Spleen (tissue), 11 donors: Measurements from ENCODE around the gene LGALS1. TPM values are rescaled to one million over a fixed set of nuclear protein-coding genes. Genes with fewer than 3 reads are reported as not detected.

ENCODE experiments used
- DNase-seq: peaks from one replicate; pipeline ENCODE4 v3.0.0-alpha.2; 2020
- H3K27ac ChIP-seq, 8 donors: fragments of 200-600 bp; sonication (generic) in 7 of 8; 1 replicate in 4 of 8; 2 replicates in 4 of 8; pipeline versions ENCODE4 v1.5.0 to v1.8.0; 2016 to 2021; ENCODE audit warnings: inconsistent platforms in 4 of 8, mild to moderate bottlenecking in 4 of 8, moderate library complexity in 1 of 8
- H3K27me3 ChIP-seq, 7 donors: fragments of 200-600 bp; sonication (generic) in 6 of 7; replicated peaks in 1 of 7; 1 replicate in 4 of 7; 2 replicates in 3 of 7; pipeline versions ENCODE4 v1.5.0 to v1.8.0; 2016 to 2021; ENCODE audit warnings: inconsistent platforms in 3 of 7, mild to moderate bottlenecking in 1 of 7
- H3K36me3 ChIP-seq, 6 donors: fragments of 200-600 bp; sonication (generic) in 5 of 6; 1 replicate in 4 of 6; 2 replicates in 2 of 6; pipeline versions ENCODE4 v1.5.0 to v1.8.0; 2016 to 2021; ENCODE audit warnings: inconsistent platforms in 2 of 6
- H3K4me1 ChIP-seq, 6 donors: fragments of 200-600 bp; sonication (generic) in 5 of 6; 1 replicate in 3 of 6; 2 replicates in 3 of 6; pipeline versions ENCODE4 v1.5.0 to v1.8.0; 2016 to 2021; ENCODE audit warnings: inconsistent platforms in 3 of 6
- H3K4me3 ChIP-seq, 8 donors: fragments of 200-600 bp; sonication (generic) in 7 of 8; 1 replicate in 4 of 8; 2 replicates in 4 of 8; pipeline versions ENCODE4 v1.5.0 to v1.8.0; 2016 to 2021; ENCODE audit warnings: inconsistent platforms in 4 of 8, mild to moderate bottlenecking in 4 of 8, moderate library complexity in 2 of 8
- H3K9me3 ChIP-seq, 8 donors: fragments of 200-600 bp; sonication (generic) in 7 of 8; 1 replicate in 4 of 8; 2 replicates in 4 of 8; pipeline versions ENCODE4 v1.5.0 to v1.8.0; 2016 to 2021; ENCODE audit warnings: inconsistent platforms in 4 of 8
- CTCF ChIP-seq, 11 experiments: fragments of 200-600 bp in 7 of 11; fragments of 450-650 bp in 4 of 11; sonication (generic) in 4 of 11; IDR thresholded peaks in 8 of 11; conservative IDR thresholded peaks in 3 of 11; 1 replicate in 7 of 11; 2 replicates in 4 of 11; pipeline versions ENCODE4 v1.4.0 to v1.8.0; 2016 to 2021; ENCODE audit warnings: antibody characterized with exemption in 11 of 11, inconsistent platforms in 4 of 11, mild to moderate bottlenecking in 1 of 11
- POLR2A ChIP-seq, 3 donors: fragments of 450-650 bp; IDR thresholded peaks; one replicate each; pipeline ENCODE4 v1.5.1; 2017; ENCODE audit warnings: antibody characterized with exemption in 3 of 3, mild to moderate bottlenecking in 1 of 3
- POLR2AphosphoS5 ChIP-seq, 3 donors: sonication (generic); formaldehyde crosslinking; IDR thresholded peaks; one replicate each; pipeline ENCODE4 v1.5.1; 2017; ENCODE audit warnings: antibody characterized with exemption in 3 of 3
- WGBS, 5 donors: extraction: QIAGEN DNeasy Blood & Tissue Kit in 3 of 5; methylation state at CpG; one replicate each; pipeline versions ENCODE4 v1.1.5 to v1.1.7; 2013 to 2018; 5-methylcytosine and 5-hydroxymethylcytosine counted together
- intact Hi-C: fragments of 100-400 bp; cut with DNase I; formaldehyde crosslinking; loops from one replicate; pipeline ENCODE4 v1.15.0; 2023; ENCODE audit warnings: low total_unique reads
- polyA plus RNA-seq, 3 donors: library from polyadenylated mRNA; stranded (reverse); fragments of 200-250 nt; gene quantifications; one replicate each; pipeline ENCODE4 v1.2.1, GENCODE V29; 2013
- small RNA-seq, 4 donors: library from RNA; depleted of rRNA; stranded (forward); fragments of <200 nt; gene quantifications; one replicate each; pipeline ENCODE3, GENCODE V24; 2016
- total RNA-seq, 7 donors: library from RNA; depleted of rRNA in 3 of 7; stranded (reverse); fragments of >200 nt in 3 of 7; fragmentation: NEBNext Ultra II Directional in 4 of 7; extraction: Animal tissue kit (Norgen Biotek cat#: 25700) in 4 of 7; gene quantifications; one replicate each; pipeline versions ENCODE4 v1.1.0 to v1.2.1, GENCODE V29; 2016 to 2021
- donor health status: healthy with polysubstance abuse.
- donor health status: DM: no; HTN: no; CAD: no; lungs with moderate emphysema.
- donor health status: DM: no; HTN: no; CAD: no.
- donor health status: Bipolar disorder and iron deficiency.
- donor health status: healthy.
- donor health status: DM: no; HTN: no; CAD: no.
- donor health status: DM: yes; HTN: yes; CAD: no.

Gene LGALS1
- total and polyA plus RNA-seq, 10 donors = 158 to 544 (median 394) TPM

- DNase-seq = no peak
- Histone ChIP-seq H3K27ac (no peak overlapping the region), H3K4me1 (peaks cover 0 to 25% (median 4%) of the 10 kb centered on the region in 6 donors), H3K4me3 (no peak overlapping the region), H3K27me3 (no peaks in the 10 kb centered on the region), H3K9me3 (no peaks in the 10 kb centered on the region), H3K36me3 (peaks cover 0 to 9% (median 0%) of the 10 kb centered on the region in 6 donors)
- WGBS, 5 donors = 89 to 96% (median 94%) methylated on average over 24 to 25 of the region's 25 CpGs
- intact Hi-C loops = no loop called here
- TF ChIP-seq CTCF (IDR thresholded peaks at IDR 0.05 in 8 of 11, conservative IDR thresholded peaks at IDR 0.05 in 3 of 11) (no peak), POLR2AphosphoS5 (IDR thresholded peaks at IDR 0.05) (no peak), POLR2A (IDR thresholded peaks at IDR 0.05) (no peak)
These were observed 50.3 kb downstream of the LGALS1 start for GRCh38 chr22:37725551-37726240.

- TF ChIP-seq POLR2AphosphoS5 (IDR thresholded peaks at IDR 0.05) = no peak
- TF ChIP-seq POLR2A (IDR thresholded peaks at IDR 0.05) = no peak
- no peak for TF ChIP-seq CTCF (IDR thresholded peaks at IDR 0.05 in 8 of 11, conservative IDR thresholded peaks at IDR 0.05 in 3 of 11)
- H3K9me3 ChIP-seq = no peaks in the 10 kb centered on the region
- WGBS, 5 donors = 88 to 96% (median 89%) methylated on average over 9 to 20 of the region's 20 CpGs
These were observed 50.9 kb downstream of the LGALS1 start for GRCh38 chr22:37726241-37726887.

GRCh38 chr22:37728620-37729019 lies 53.2 kb downstream of the LGALS1 start:
- Histone ChIP-seq H3K4me3 (no peak overlapping the region), H3K27me3 (no peaks in the 10 kb centered on the region), H3K36me3 (peaks cover 0 to under 1% (median 0%) of the 10 kb centered on the region in 6 donors), H3K9me3 (no peaks in the 10 kb centered on the region), H3K4me1 (peaks cover 0 to 39% (median 8%) of the 10 kb centered on the region in 6 donors), H3K27ac (peak overlapping the region in 4 of 8 donors; percentile 13 to 51 (median 29))
- TF ChIP-seq CTCF (IDR thresholded peaks at IDR 0.05 in 8 of 11, conservative IDR thresholded peaks at IDR 0.05 in 3 of 11) (no peak), POLR2A (IDR thresholded peaks at IDR 0.05) (no peak), POLR2AphosphoS5 (IDR thresholded peaks at IDR 0.05) (no peak)
- DNase-seq = no peak
- intact Hi-C loops = no loop called here
- WGBS, 5 donors = 90 to 100% (median 96%) methylated on average over 1 of the region's 1 CpG

More at GRCh38 chr22:37726241-37726887, 50.9 kb downstream of the LGALS1 start:
- H3K36me3 ChIP-seq = peaks cover 0 to 9% (median 0%) of the 10 kb centered on the region in 6 donors
- intact Hi-C loops = no loop called here
- DNase-seq = no peak
- no peak overlapping the region for H3K27ac ChIP-seq
- H3K4me3 ChIP-seq = no peak overlapping the region
- H3K4me1 ChIP-seq = peaks cover 0 to 32% (median 6%) of the 10 kb centered on the region in 6 donors
- H3K27me3 ChIP-seq = no peaks in the 10 kb centered on the region

Small RNAs within 50 kb of the gene (small RNA-seq; reads per million reads assigned to genes)
- gene RN7SL385P = 0 reads per million in 4 donors

Other genes with a start within 250 kb of the LGALS1 start
- under 1 TPM in 6 of 7 donors, not detected in 1; 0.05 to 0.19 (median 0.10) TPM for gene ELFN2, start 248.2 kb upstream of the LGALS1 start, total RNA-seq
- under 1 TPM; 0.02 to 0.10 (median 0.02) TPM for gene ELFN2, start 248.2 kb upstream of the LGALS1 start, polyA plus RNA-seq
- 100 to 1,000 TPM in 4 of 7 donors, 10 to 100 TPM in 3; 93.5 to 138 (median 101) TPM for gene MFNG, start 189.3 kb upstream of the LGALS1 start, total RNA-seq
- gene MFNG, start 189.3 kb upstream of the LGALS1 start, polyA plus RNA-seq = 10 to 100 TPM; 38.7 to 65.8 (median 51.1) TPM
- 10 to 100 TPM in 4 of 7 donors, 1 to 10 TPM in 3; 6.9 to 12.5 (median 11.3) TPM for gene CARD10, start 156.2 kb upstream of the LGALS1 start, total RNA-seq
- 1 to 10 TPM; 2.5 to 9.1 (median 5.7) TPM for gene CARD10, start 156.2 kb upstream of the LGALS1 start, polyA plus RNA-seq
- gene CDC42EP1, start 115.2 kb upstream of the LGALS1 start, total RNA-seq = 10 to 100 TPM; 13.2 to 35.7 (median 22.4) TPM
- 10 to 100 TPM in 1 of 3 donors, 1 to 10 TPM in 2; 4.6 to 13.7 (median 4.8) TPM for gene CDC42EP1, start 115.2 kb upstream of the LGALS1 start, polyA plus RNA-seq
- gene LGALS2, start 95.5 kb upstream of the LGALS1 start, total RNA-seq = 10 to 100 TPM in 5 of 7 donors, 1 to 10 TPM in 1, not detected in 1; 3.9 to 22.8 (median 12.8) TPM
- gene LGALS2, start 95.5 kb upstream of the LGALS1 start, polyA plus RNA-seq = 10 to 100 TPM; 21.1 to 41.8 (median 25.5) TPM
- 100 to 1,000 TPM in 1 of 7 donors, 10 to 100 TPM in 6; 67.6 to 115 (median 82.6) TPM for gene GGA1, start 66.8 kb upstream of the LGALS1 start, total RNA-seq
- 100 to 1,000 TPM in 2 of 3 donors, 10 to 100 TPM in 1; 43.4 to 134 (median 121) TPM for gene GGA1, start 66.8 kb upstream of the LGALS1 start, polyA plus RNA-seq
- 10 to 100 TPM; 38.0 to 78.9 (median 61.2) TPM for gene SH3BP1, start 36.0 kb upstream of the LGALS1 start, total RNA-seq
- 10 to 100 TPM; 17.7 to 51.7 (median 35.2) TPM for gene SH3BP1, start 36.0 kb upstream of the LGALS1 start, polyA plus RNA-seq
- 10 to 100 TPM in 5 of 7 donors, 1 to 10 TPM in 2; 9.3 to 17.8 (median 11.2) TPM for gene PDXP, start 16.9 kb upstream of the LGALS1 start, total RNA-seq
- 10 to 100 TPM; 14.7 to 26.6 (median 15.4) TPM for gene PDXP, start 16.9 kb upstream of the LGALS1 start, polyA plus RNA-seq
- gene NOL12, start 10.7 kb downstream of the LGALS1 start, total RNA-seq = 10 to 100 TPM; 24.0 to 55.3 (median 30.2) TPM
- gene NOL12, start 10.7 kb downstream of the LGALS1 start, polyA plus RNA-seq = 10 to 100 TPM; 28.5 to 33.9 (median 31.1) TPM
- gene TRIOBP, start 21.4 kb downstream of the LGALS1 start, total RNA-seq = 100 to 1,000 TPM in 5 of 7 donors, 10 to 100 TPM in 2; 69.9 to 151 (median 106) TPM
- 10 to 100 TPM; 24.6 to 62.0 (median 34.2) TPM for gene TRIOBP, start 21.4 kb downstream of the LGALS1 start, polyA plus RNA-seq
- gene GCAT, start 132.3 kb downstream of the LGALS1 start, total RNA-seq = 1 to 10 TPM in 5 of 7 donors, under 1 TPM in 1, not detected in 1; 0.94 to 2.2 (median 1.7) TPM
- gene GCAT, start 132.3 kb downstream of the LGALS1 start, polyA plus RNA-seq = 1 to 10 TPM; 1.7 to 3.9 (median 1.9) TPM
- gene GALR3, start 147.7 kb downstream of the LGALS1 start, total RNA-seq = not detected
- not detected for gene GALR3, start 147.7 kb downstream of the LGALS1 start, polyA plus RNA-seq
- 10 to 100 TPM; 14.5 to 31.0 (median 15.3) TPM for gene ANKRD54, start 168.7 kb downstream of the LGALS1 start, total RNA-seq
- 10 to 100 TPM; 15.7 to 17.5 (median 15.8) TPM for gene ANKRD54, start 168.7 kb downstream of the LGALS1 start, polyA plus RNA-seq
- 100 to 1,000 TPM; 254 to 407 (median 337) TPM for gene EIF3L, start 173.8 kb downstream of the LGALS1 start, total RNA-seq
- 100 to 1,000 TPM; 275 to 364 (median 331) TPM for gene EIF3L, start 173.8 kb downstream of the LGALS1 start, polyA plus RNA-seq
- 10 to 100 TPM; 15.7 to 29.4 (median 21.8) TPM for gene MICALL1, start 230.7 kb downstream of the LGALS1 start, total RNA-seq
- 10 to 100 TPM in 1 of 3 donors, 1 to 10 TPM in 2; 3.8 to 11.6 (median 4.1) TPM for gene MICALL1, start 230.7 kb downstream of the LGALS1 start, polyA plus RNA-seq